HCT116 (cell line): ENCODE measurements around the gene SDK1.

ENCODE experiments used
- CTCF ChIP-seq, 3 experiments: fragments of 200-600 bp in 1 of 3; sonication (generic) in 1 of 3; IDR thresholded peaks in 2 of 3; conservative IDR thresholded peaks in 1 of 3; 2 replicates each; pipeline ENCODE4 v1.5.1; 2012 to 2017; ENCODE audit warnings: low read depth in 2 of 3, low read length in 2 of 3, antibody characterized with exemption in 1 of 3, borderline replicate concordance in 1 of 3, control low read depth in 1 of 3, mild to moderate bottlenecking in 1 of 3, mixed read lengths in 1 of 3, mixed run types in 1 of 3, moderate library complexity in 1 of 3; ENCODE audit not compliant: insufficient read depth in 1 of 3
- POLR2A ChIP-seq: IDR thresholded peaks from 2 replicates; pipeline ENCODE4 v1.7.0; 2011; ENCODE audit warnings: borderline replicate concordance; ENCODE audit not compliant: insufficient read depth, insufficient read length; ENCODE audit errors: extremely low read depth
- YY1 ChIP-seq: IDR thresholded peaks from 2 replicates; pipeline ENCODE4 v1.6.1; 2011; ENCODE audit warnings: low read length, low read depth, moderate library complexity, mild to moderate bottlenecking; ENCODE audit not compliant: insufficient replicate concordance; ENCODE audit errors: extremely low read depth

DNA sequence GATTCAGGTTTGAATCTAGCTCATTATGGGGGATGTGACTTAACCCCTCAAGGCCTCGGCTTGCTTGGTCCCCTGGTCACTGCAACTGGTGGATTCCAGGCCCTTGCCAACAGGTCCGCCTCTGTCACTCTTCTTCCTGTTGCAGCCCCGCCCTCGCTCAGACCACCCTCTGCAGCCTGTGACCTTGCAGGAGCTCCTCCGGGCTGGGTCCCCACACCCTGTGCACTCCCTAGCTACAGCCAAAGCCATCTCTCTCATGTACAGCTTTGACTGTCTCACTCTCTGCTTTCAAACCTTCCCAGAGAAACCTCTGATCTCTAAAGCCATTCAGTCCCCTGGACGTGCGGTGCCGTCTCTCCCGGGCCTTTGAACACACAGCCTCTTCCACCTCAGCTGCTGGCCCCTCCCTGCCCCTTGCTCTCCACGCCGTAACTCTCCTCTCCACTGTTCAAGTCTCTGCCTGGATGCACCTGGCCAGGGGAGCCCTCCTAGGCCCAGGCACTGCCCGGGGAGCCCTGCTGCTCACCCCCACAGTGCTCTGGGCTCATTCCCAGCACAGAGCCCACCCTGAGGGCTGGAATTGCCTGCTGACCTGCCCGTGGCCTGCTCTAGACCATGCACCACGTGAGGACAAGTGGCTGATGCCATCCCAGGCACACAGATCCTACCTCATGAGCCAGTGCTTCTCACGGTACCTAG, 895.2 kb downstream of the SDK1 start:
- TF ChIP-seq CTCF (IDR thresholded peaks at IDR 0.05 in 2 of 3, conservative IDR thresholded peaks at IDR 0.05 in 1 of 3; ENCODE audit: borderline replicate concordance in 1 of 3, insufficient read depth in 1 of 3, low read depth in 2 of 3, low read length in 2 of 3) (no peak), POLR2A (no peak), YY1 (no peak)
